ENCODE data around the gene CRAMP1. TPM values are rescaled to one million over a fixed set of nuclear protein-coding genes. Genes with fewer than 3 reads are reported as not detected.

The CRAMP1 gene
- polyA plus RNA-seq, 2 of the 4 experiments (the other 2 are of a cell fraction): 6.5 to 9.1 TPM

GRCh38 chr16:1638757-1639156 is 26.6 kb downstream of the CRAMP1 start:
- Histone ChIP-seq H3K9me3 (no peaks in the 10 kb centered on the region), H3K27ac (no peak overlapping the region), H3K4me1 (no peaks in the 10 kb centered on the region), H3K4me2 (no peak overlapping the region), H3K4me3 (no peak overlapping the region)
- DNase-seq (ENCODE audit: low read depth in 1 of 2, low spot score in 1 of 2): no peak
- ChIA-PET CTCF (interaction anchor here (0.9 to 1.5 kb wide), 2 partner anchors 39 to 134 kb away, joined by 3 to 4 read pairs; partner anchors contain the start of genes EME2, JPT2 and MRPS34), POLR2A (no interaction called here)
- FAIRE-seq: no peak
- 90% methylated on average over 8 of the region's 8 CpGs for WGBS (ENCODE audit: missing lambda C conversion rate)
- TF ChIP-seq ZNF302 (CRISPR knock-in tag; IDR thresholded peaks at IDR 0.05) (no peak), POLR2AphosphoS2 (conservative IDR thresholded peaks at IDR 0.05; ENCODE audit: low read length) (no peak), JUNB (IDR thresholded peaks at IDR 0.05) (no peak), CHD4 (IDR thresholded peaks at IDR 0.05; ENCODE audit: borderline replicate concordance) (no peak), ZSCAN20 (CRISPR knock-in tag; IDR thresholded peaks at IDR 0.05) (no peak), RAD21 (conservative IDR thresholded peaks at IDR 0.05 in 1 of 2, IDR thresholded peaks at IDR 0.05 in 1 of 2) (no peak), BHLHE40 (IDR thresholded peaks at IDR 0.05; ENCODE audit: low read depth, low read length) (no peak), ZC3H11A (IDR thresholded peaks at IDR 0.05) (no peak), ESRRA (IDR thresholded peaks at IDR 0.05; ENCODE audit: borderline replicate concordance, low read length) (no peak), CHD2 (IDR thresholded peaks at IDR 0.05; ENCODE audit: low read length, partially characterized antibody) (no peak), GATA3 (IDR thresholded peaks at IDR 0.05; ENCODE audit: borderline replicate concordance) (no peak), REST (IDR thresholded peaks at IDR 0.05) (no peak), POLR2A (IDR thresholded peaks at IDR 0.05; ENCODE audit: low read length) (no peak), CBX8 (IDR thresholded peaks at IDR 0.05) (no peak), SMC3 (IDR thresholded peaks at IDR 0.05) (no peak)
- TF ChIP-seq, protein P1, sequence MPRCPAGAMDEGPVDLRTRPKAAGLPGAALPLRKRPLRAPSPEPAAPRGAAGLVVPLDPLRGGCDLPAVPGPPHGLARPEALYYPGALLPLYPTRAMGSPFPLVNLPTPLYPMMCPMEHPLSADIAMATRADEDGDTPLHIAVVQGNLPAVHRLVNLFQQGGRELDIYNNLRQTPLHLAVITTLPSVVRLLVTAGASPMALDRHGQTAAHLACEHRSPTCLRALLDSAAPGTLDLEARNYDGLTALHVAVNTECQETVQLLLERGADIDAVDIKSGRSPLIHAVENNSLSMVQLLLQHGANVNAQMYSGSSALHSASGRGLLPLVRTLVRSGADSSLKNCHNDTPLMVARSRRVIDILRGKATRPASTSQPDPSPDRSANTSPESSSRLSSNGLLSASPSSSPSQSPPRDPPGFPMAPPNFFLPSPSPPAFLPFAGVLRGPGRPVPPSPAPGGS (IDR thresholded peaks at IDR 0.05): no peak
- TF ChIP-seq, protein P2, sequence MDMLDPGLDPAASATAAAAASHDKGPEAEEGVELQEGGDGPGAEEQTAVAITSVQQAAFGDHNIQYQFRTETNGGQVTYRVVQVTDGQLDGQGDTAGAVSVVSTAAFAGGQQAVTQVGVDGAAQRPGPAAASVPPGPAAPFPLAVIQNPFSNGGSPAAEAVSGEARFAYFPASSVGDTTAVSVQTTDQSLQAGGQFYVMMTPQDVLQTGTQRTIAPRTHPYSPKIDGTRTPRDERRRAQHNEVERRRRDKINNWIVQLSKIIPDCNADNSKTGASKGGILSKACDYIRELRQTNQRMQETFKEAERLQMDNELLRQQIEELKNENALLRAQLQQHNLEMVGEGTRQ (IDR thresholded peaks at IDR 0.05): no peak
- TF ChIP-seq, protein P3, sequence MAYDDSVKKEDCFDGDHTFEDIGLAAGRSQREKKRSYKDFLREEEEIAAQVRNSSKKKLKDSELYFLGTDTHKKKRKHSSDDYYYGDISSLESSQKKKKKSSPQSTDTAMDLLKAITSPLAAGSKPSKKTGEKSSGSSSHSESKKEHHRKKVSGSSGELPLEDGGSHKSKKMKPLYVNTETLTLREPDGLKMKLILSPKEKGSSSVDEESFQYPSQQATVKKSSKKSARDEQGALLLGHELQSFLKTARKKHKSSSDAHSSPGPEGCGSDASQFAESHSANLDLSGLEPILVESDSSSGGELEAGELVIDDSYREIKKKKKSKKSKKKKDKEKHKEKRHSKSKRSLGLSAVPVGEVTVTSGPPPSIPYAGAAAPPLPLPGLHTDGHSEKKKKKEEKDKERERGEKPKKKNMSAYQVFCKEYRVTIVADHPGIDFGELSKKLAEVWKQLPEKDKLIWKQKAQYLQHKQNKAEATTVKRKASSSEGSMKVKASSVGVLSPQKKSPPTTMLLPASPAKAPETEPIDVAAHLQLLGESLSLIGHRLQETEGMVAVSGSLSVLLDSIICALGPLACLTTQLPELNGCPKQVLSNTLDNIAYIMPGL (CRISPR knock-in tag; IDR thresholded peaks at IDR 0.05; ENCODE audit: borderline replicate concordance): no peak
- ATAC-seq: no peak

GRCh38 chr16:1639282-1639681 is 27.1 kb downstream of the CRAMP1 start:
- no peak for DNase-seq (ENCODE audit: low read depth in 1 of 2, low spot score in 1 of 2)
- CTCF ChIA-PET: interaction anchor here (0.9 to 1.5 kb wide), 2 partner anchors 39 to 133 kb away, joined by 3 to 4 read pairs; partner anchors contain the start of genes EME2, JPT2 and MRPS34
- Histone ChIP-seq H3K4me2 (no peak overlapping the region), H3K4me3 (no peak overlapping the region), H3K27ac (no peak overlapping the region), H3K9me3 (no peaks in the 10 kb centered on the region), H3K4me1 (no peaks in the 10 kb centered on the region)
- TF ChIP-seq KDM1A (IDR thresholded peaks at IDR 0.05; ENCODE audit: low read depth): no peak
- no peak for TF ChIP-seq REST (IDR thresholded peaks at IDR 0.05)
- TF ChIP-seq KDM5A (IDR thresholded peaks at IDR 0.05): no peak
- TF ChIP-seq E2F6 (IDR thresholded peaks at IDR 0.05; ENCODE audit: borderline replicate concordance, low read depth): no peak
- POLR2A ChIA-PET: no interaction called here
- WGBS (ENCODE audit: missing lambda C conversion rate): 96% methylated on average over 2 of the region's 2 CpGs
- no peak for ATAC-seq
- no peak for FAIRE-seq
